GM12872 (cell line): ENCODE data around the gene ERO1B.

Experiments
- CTCF ChIP-seq: IDR thresholded peaks from 3 replicates; pipeline ENCODE4 v1.5.1; 2011; ENCODE audit warnings: low read depth, mild to moderate bottlenecking, low read length, moderate library complexity; ENCODE audit not compliant: insufficient read depth

The ERO1B gene

GRCh38 chr1:236206548-236206947 is 75.2 kb downstream of the ERO1B start:
- TF ChIP-seq CTCF: no peak

- no peak for TF ChIP-seq CTCF
Observed at GRCh38 chr1:236204656-236205055, 77.1 kb downstream of the ERO1B start.

GRCh38 chr1:236204039-236204438 is 77.7 kb downstream of the ERO1B start:
- TF ChIP-seq CTCF: no peak

- TF ChIP-seq CTCF: no peak
Observed at GRCh38 chr1:236201786-236202185, 80.0 kb downstream of the ERO1B start.

GRCh38 chr1:236200925-236201324 is 80.8 kb downstream of the ERO1B start:
- TF ChIP-seq CTCF: no peak

GRCh38 chr1:236193184-236193583 is 88.6 kb downstream of the ERO1B start:
- TF ChIP-seq CTCF: no peak

GRCh38 chr1:236185687-236186086 is 96.1 kb downstream of the ERO1B start:
- no peak for TF ChIP-seq CTCF

GRCh38 chr1:236181059-236181458 is 100.7 kb downstream of the ERO1B start:
- TF ChIP-seq CTCF: no peak
